HCT116 (cell line): ENCODE results near the gene MBD3L1. TPM values are rescaled to one million over a fixed set of nuclear protein-coding genes. Genes with fewer than 3 reads are reported as not detected.

Source experiments
- ATAC-seq: fragments of 200-7000 bp; cut with Tn5 transposase; 2 replicates; pipeline ENCODE4 v1.9.1; 2020; ENCODE audit warnings: mild to moderate bottlenecking, moderate library complexity
- BruUV-seq: library from RNA; stranded (reverse); fragments of 400-500 nt; replicated peaks from 2 replicates; lab custom pipeline; 2021; lab: Mats Ljungman, UMichigan
- CTCF ChIA-PET: fragments of 300-600 bp; sonication (Branson Sonifier 250); formaldehyde crosslinking; loops from one replicate; lab custom pipeline; 2021; ENCODE audit warnings: antibody characterized with exemption; lab: Charles Lee
- POLR2A ChIA-PET: fragments of 300-600, 350-600 bp; sonication (Branson Sonifier 250); formaldehyde crosslinking; loops from one replicate; lab custom pipeline; 2021; ENCODE audit warnings: antibody characterized with exemption; lab: Charles Lee
- RAD21 ChIA-PET, 2 experiments: fragments of 300-600 bp; sonication (Branson Sonifier 250); formaldehyde crosslinking; loops; one replicate each; lab custom pipeline; 2023; ENCODE audit warnings: low total read pairs in 2 of 2; ENCODE audit not compliant: uncharacterized antibody in 2 of 2, unreplicated experiment in 2 of 2, low non-redundant PET in 1 of 2; lab: Charles Lee
- DNase-seq: peaks from one replicate; pipeline ENCODE4 v3.0.0-alpha.2; 2010; ENCODE audit warnings: low read depth, low spot score
- H2AFZ ChIP-seq: fragments of 200-600 bp; shearing (Covaris generic), sonication (generic); 2 replicates; pipeline ENCODE4 v1.6.1; 2017; ENCODE audit warnings: low read depth, mixed run types, mixed read lengths, antibody characterized with exemption, low read length; ENCODE audit not compliant: poor library complexity, severe bottlenecking
- H3K27ac ChIP-seq: 2 replicates; pipeline ENCODE4 v1.5.1; 2012; ENCODE audit warnings: low read depth, low read length
- H3K27me3 ChIP-seq: fragments of 200-600 bp; sonication (generic); 2 replicates; pipeline ENCODE4 v1.6.1; 2016; ENCODE audit warnings: mixed run types, low read length, mixed read lengths; ENCODE audit not compliant: insufficient read depth
- H3K36me3 ChIP-seq, 2 experiments: fragments of 200-500 bp in 1 of 2; fragments of 200-600 bp in 1 of 2; sonication (Bioruptor generic) in 1 of 2; sonication (generic) in 1 of 2; 2 replicates each; pipeline versions ENCODE4 v1.5.1 to v1.6.1; 2014 to 2016; ENCODE audit warnings: low read length in 2 of 2, inconsistent platforms in 1 of 2, mixed read lengths in 1 of 2, mixed run types in 1 of 2; ENCODE audit not compliant: insufficient read depth in 2 of 2, control insufficient read depth in 1 of 2
- H3K4me1 ChIP-seq, 2 experiments: fragments of 200-600 bp in 1 of 2; sonication (generic) in 1 of 2; 2 replicates each; pipeline versions ENCODE4 v1.5.1 to v1.6.1; 2012 to 2017; ENCODE audit warnings: low read length in 2 of 2, inconsistent platforms in 1 of 2, mild to moderate bottlenecking in 1 of 2, mixed read lengths in 1 of 2, mixed run types in 1 of 2, moderate library complexity in 1 of 2; ENCODE audit not compliant: insufficient read depth in 2 of 2, control insufficient read depth in 1 of 2
- H3K4me2 ChIP-seq: fragments of 200-600 bp; sonication (generic); 2 replicates; pipeline ENCODE4 v1.6.1; 2017; ENCODE audit warnings: mixed run types, low read length, mixed read lengths
- H3K4me3 ChIP-seq, 2 experiments: fragments of 200-600 bp in 1 of 2; sonication (generic) in 1 of 2; replicated peaks in 1 of 2; 2 replicates each; pipeline ENCODE4 v1.5.1; 2011 to 2016; ENCODE audit warnings: low read length in 2 of 2, control low read depth in 1 of 2, low read depth in 1 of 2, mild to moderate bottlenecking in 1 of 2, mixed read lengths in 1 of 2, mixed run types in 1 of 2
- H3K79me2 ChIP-seq: fragments of 200-600 bp; sonication (generic); 2 replicates; pipeline ENCODE4 v1.6.1; 2017; ENCODE audit warnings: mild to moderate bottlenecking, mixed run types, low read length, moderate library complexity, mixed read lengths; ENCODE audit not compliant: insufficient read depth
- H3K9ac ChIP-seq: fragments of 200-600 bp; sonication (generic); 2 replicates; pipeline ENCODE4 v1.6.1; 2016; ENCODE audit warnings: low read length, mixed read lengths
- H3K9me2 ChIP-seq: fragments of 200-600 bp; sonication (generic), shearing (Covaris generic); 2 replicates; pipeline ENCODE4 v1.6.1; 2017; ENCODE audit warnings: mixed run types, mild to moderate bottlenecking, moderate library complexity; ENCODE audit not compliant: insufficient read depth
- H3K9me3 ChIP-seq, 2 experiments: fragments of 200-500 bp in 1 of 2; fragments of 200-600 bp in 1 of 2; sonication (Bioruptor generic) in 1 of 2; sonication (generic) in 1 of 2; 2 replicates each; pipeline ENCODE4 v1.6.1; 2014 to 2017; ENCODE audit warnings: low read length in 2 of 2, mixed read lengths in 2 of 2, inconsistent platforms in 1 of 2, low read depth in 1 of 2, mild to moderate bottlenecking in 1 of 2, mixed run types in 1 of 2, moderate library complexity in 1 of 2; ENCODE audit not compliant: control insufficient read depth in 1 of 2, insufficient read depth in 1 of 2
- H4K20me1 ChIP-seq: fragments of 200-600 bp; sonication (generic), shearing (Covaris generic); 2 replicates; pipeline ENCODE4 v1.6.1; 2017; ENCODE audit warnings: mixed run types, mild to moderate bottlenecking, moderate library complexity; ENCODE audit not compliant: insufficient read depth
- EGR1 ChIP-seq: IDR thresholded peaks from 2 replicates; pipeline ENCODE4 v1.6.1; 2012; ENCODE audit warnings: low read depth
- EZH2 ChIP-seq: fragments of 200-600 bp; sonication (generic); IDR thresholded peaks from 2 replicates; pipeline ENCODE4 v1.6.1; 2017; ENCODE audit warnings: antibody characterized with exemption, mixed run types
- EZH2phosphoT487 ChIP-seq: fragments of 200-600 bp; IDR thresholded peaks from 2 replicates; pipeline ENCODE4 v1.6.1; 2018; ENCODE audit warnings: antibody characterized with exemption, borderline replicate concordance
- FOSL1 ChIP-seq: IDR thresholded peaks from 2 replicates; pipeline ENCODE4 v1.6.1; 2012; ENCODE audit warnings: low read depth
- POLR2A ChIP-seq: IDR thresholded peaks from 2 replicates; pipeline ENCODE4 v1.7.0; 2011; ENCODE audit warnings: borderline replicate concordance; ENCODE audit not compliant: insufficient read depth, insufficient read length; ENCODE audit errors: extremely low read depth
- SRF ChIP-seq: IDR thresholded peaks from 2 replicates; pipeline ENCODE4 v1.6.1; 2012; ENCODE audit warnings: low read depth
- intact Hi-C: fragments of 100-400 bp; cut with micrococcal nuclease; formaldehyde crosslinking; loops from 2 replicates; pipeline ENCODE4 v1.10.0; 2022
- total RNA-seq: library from RNA; stranded (reverse); gene quantifications from one replicate; pipeline ENCODE4 v1.2.1, GENCODE V29; 2021; ENCODE audit not compliant: unreplicated experiment
- TF ChIP-seq, protein P1 (sequence below): IDR thresholded peaks from 2 replicates; pipeline ENCODE4 v1.6.1; 2012; ENCODE audit warnings: low read depth
- TF ChIP-seq, protein P2 (sequence below), 3 experiments: fragments of 200-600 bp in 1 of 3; sonication (generic) in 1 of 3; IDR thresholded peaks in 2 of 3; conservative IDR thresholded peaks in 1 of 3; 2 replicates each; pipeline ENCODE4 v1.5.1; 2012 to 2017; ENCODE audit warnings: low read depth in 2 of 3, low read length in 2 of 3, antibody characterized with exemption in 1 of 3, borderline replicate concordance in 1 of 3, control low read depth in 1 of 3, mild to moderate bottlenecking in 1 of 3, mixed read lengths in 1 of 3, mixed run types in 1 of 3, moderate library complexity in 1 of 3; ENCODE audit not compliant: insufficient read depth in 1 of 3

Gene MBD3L1
- total RNA-seq, 1 experiment from 2014 or later = not detected

DNA sequence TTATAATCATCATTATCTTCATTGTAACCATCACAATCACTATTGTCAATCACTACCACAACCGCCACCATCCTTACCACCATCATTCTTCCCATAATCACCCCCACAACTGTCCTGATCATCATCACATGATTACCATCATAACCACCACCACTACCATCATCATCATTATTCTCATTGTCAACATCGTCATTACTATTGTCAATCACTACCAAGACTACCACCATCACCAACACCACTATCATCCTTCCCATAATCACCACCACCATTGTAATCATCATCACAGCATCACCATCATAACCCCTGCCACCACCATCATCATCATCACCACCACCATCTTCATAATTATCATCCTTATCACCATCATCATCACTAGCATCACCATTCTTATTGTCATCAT, 55.2 kb downstream of the MBD3L1 start:
- H3K79me2 ChIP-seq = no peaks in the 10 kb centered on the region
- H3K36me3 ChIP-seq = no peaks in the 10 kb centered on the region
- DNase-seq = no peak
- H3K27me3 ChIP-seq = no peaks in the 10 kb centered on the region
- H3K4me1 ChIP-seq = no peaks in the 10 kb centered on the region
- no peak overlapping the region for H3K9ac ChIP-seq
- TF ChIP-seq FOSL1 = no peak
- TF ChIP-seq EGR1 = no peak
- TF ChIP-seq, protein P1, sequence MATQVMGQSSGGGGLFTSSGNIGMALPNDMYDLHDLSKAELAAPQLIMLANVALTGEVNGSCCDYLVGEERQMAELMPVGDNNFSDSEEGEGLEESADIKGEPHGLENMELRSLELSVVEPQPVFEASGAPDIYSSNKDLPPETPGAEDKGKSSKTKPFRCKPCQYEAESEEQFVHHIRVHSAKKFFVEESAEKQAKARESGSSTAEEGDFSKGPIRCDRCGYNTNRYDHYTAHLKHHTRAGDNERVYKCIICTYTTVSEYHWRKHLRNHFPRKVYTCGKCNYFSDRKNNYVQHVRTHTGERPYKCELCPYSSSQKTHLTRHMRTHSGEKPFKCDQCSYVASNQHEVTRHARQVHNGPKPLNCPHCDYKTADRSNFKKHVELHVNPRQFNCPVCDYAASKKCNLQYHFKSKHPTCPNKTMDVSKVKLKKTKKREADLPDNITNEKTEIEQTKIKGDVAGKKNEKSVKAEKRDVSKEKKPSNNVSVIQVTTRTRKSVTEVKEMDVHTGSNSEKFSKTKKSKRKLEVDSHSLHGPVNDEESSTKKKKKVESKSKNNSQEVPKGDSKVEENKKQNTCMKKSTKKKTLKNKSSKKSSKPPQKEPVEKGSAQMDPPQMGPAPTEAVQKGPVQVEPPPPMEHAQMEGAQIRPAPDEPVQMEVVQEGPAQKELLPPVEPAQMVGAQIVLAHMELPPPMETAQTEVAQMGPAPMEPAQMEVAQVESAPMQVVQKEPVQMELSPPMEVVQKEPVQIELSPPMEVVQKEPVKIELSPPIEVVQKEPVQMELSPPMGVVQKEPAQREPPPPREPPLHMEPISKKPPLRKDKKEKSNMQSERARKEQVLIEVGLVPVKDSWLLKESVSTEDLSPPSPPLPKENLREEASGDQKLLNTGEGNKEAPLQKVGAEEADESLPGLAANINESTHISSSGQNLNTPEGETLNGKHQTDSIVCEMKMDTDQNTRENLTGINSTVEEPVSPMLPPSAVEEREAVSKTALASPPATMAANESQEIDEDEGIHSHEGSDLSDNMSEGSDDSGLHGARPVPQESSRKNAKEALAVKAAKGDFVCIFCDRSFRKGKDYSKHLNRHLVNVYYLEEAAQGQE = no peak
- TF ChIP-seq, protein P2, sequence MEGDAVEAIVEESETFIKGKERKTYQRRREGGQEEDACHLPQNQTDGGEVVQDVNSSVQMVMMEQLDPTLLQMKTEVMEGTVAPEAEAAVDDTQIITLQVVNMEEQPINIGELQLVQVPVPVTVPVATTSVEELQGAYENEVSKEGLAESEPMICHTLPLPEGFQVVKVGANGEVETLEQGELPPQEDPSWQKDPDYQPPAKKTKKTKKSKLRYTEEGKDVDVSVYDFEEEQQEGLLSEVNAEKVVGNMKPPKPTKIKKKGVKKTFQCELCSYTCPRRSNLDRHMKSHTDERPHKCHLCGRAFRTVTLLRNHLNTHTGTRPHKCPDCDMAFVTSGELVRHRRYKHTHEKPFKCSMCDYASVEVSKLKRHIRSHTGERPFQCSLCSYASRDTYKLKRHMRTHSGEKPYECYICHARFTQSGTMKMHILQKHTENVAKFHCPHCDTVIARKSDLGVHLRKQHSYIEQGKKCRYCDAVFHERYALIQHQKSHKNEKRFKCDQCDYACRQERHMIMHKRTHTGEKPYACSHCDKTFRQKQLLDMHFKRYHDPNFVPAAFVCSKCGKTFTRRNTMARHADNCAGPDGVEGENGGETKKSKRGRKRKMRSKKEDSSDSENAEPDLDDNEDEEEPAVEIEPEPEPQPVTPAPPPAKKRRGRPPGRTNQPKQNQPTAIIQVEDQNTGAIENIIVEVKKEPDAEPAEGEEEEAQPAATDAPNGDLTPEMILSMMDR (IDR thresholded peaks at IDR 0.05 in 2 of 3, conservative IDR thresholded peaks at IDR 0.05 in 1 of 3; ENCODE audit: borderline replicate concordance in 1 of 3, insufficient read depth in 1 of 3, low read depth in 2 of 3, low read length in 2 of 3) = no peak
- TF ChIP-seq SRF = no peak
- TF ChIP-seq POLR2A = no peak
- no peak for TF ChIP-seq EZH2phosphoT487
- no peak for TF ChIP-seq EZH2
- BruUV-seq = no TSS peak
- ChIA-PET POLR2A (no interaction called here), RAD21 (no interaction called here), CTCF (no interaction called here)
- no peak overlapping the region for H3K4me3 ChIP-seq
- no peak overlapping the region for H2AFZ ChIP-seq
- H4K20me1 ChIP-seq = no peaks in the 10 kb centered on the region
- H3K9me2 ChIP-seq = no peaks in the 10 kb centered on the region
- intact Hi-C loops = no loop called here
- peaks cover 0 to 3% of the 10 kb centered on the region in 2 experiments; a peak in 1 of 4 replicates for H3K9me3 ChIP-seq
- no peak overlapping the region for H3K4me2 ChIP-seq
- ATAC-seq = no peak
- no peak overlapping the region for H3K27ac ChIP-seq
